PC-3 (cell line): ENCODE data around the gene VAPB. TPM values are rescaled to one million over a fixed set of nuclear protein-coding genes. Genes with fewer than 3 reads are reported as not detected.

ENCODE experiments used
- ATAC-seq: fragments of 200-7000 bp; cut with Tn5 transposase; 2 replicates; pipeline ENCODE4 v1.9.1; 2020; ENCODE audit warnings: mild to moderate bottlenecking, moderate library complexity
- BruUV-seq: library from RNA; stranded (reverse); fragments of 400-500 nt; replicated peaks from 2 replicates; lab custom pipeline; 2021; lab: Mats Ljungman, UMichigan
- CTCF ChIA-PET: fragments of 300-600 bp; sonication (Branson Sonifier 250); formaldehyde crosslinking; loops from one replicate; lab custom pipeline; 2022; ENCODE audit warnings: antibody characterized with exemption; lab: Charles Lee
- POLR2A ChIA-PET: fragments of 300-600 bp; sonication (Branson Sonifier 250); formaldehyde crosslinking; loops from one replicate; lab custom pipeline; 2022; ENCODE audit warnings: antibody characterized with exemption; ENCODE audit not compliant: unreplicated experiment; lab: Charles Lee
- DNase-seq: peaks from one replicate; pipeline ENCODE4 v3.0.0-alpha.2; 2015
- H2AFZ ChIP-seq: fragments of 300-600 bp; sonication (generic); 2 replicates; pipeline ENCODE4 v1.6.0; 2016; ENCODE audit warnings: antibody characterized with exemption, low read length
- H3F3A ChIP-seq: fragments of 300-600 bp; sonication (generic); one replicate; pipeline ENCODE4 v1.6.0; 2017; ENCODE audit warnings: antibody characterized with exemption, low read length, control low read depth, mild to moderate bottlenecking; ENCODE audit not compliant: unreplicated experiment
- H3K27ac ChIP-seq: fragments of 300-600 bp; sonication (generic); 2 replicates; pipeline ENCODE4 v1.5.1; 2016; ENCODE audit warnings: mild to moderate bottlenecking, low read length
- H3K27me3 ChIP-seq: fragments of 300-600 bp; sonication (generic); 2 replicates; pipeline ENCODE4 v1.6.1; 2016; ENCODE audit warnings: low read length, mixed read lengths
- H3K36me3 ChIP-seq: fragments of 300-600 bp; sonication (generic); 2 replicates; pipeline ENCODE4 v1.6.1; 2016; ENCODE audit warnings: low read depth, mixed run types, low read length, mixed read lengths
- H3K4me1 ChIP-seq: fragments of 300-600 bp; sonication (generic); 2 replicates; pipeline ENCODE4 v1.5.1; 2016; ENCODE audit warnings: low read length; ENCODE audit not compliant: insufficient read depth
- H3K4me2 ChIP-seq: fragments of 300-600 bp; sonication (generic); 2 replicates; pipeline ENCODE4 v1.6.0; 2016; ENCODE audit warnings: low read length
- H3K4me3 ChIP-seq: fragments of 300-600 bp; sonication (generic); 2 replicates; pipeline ENCODE4 v1.5.1; 2016; ENCODE audit warnings: mild to moderate bottlenecking, low read length, mixed read lengths
- H3K79me2 ChIP-seq: fragments of 300-600 bp; sonication (generic); 2 replicates; pipeline ENCODE4 v1.6.1; 2017; ENCODE audit warnings: low read length, mixed read lengths
- H3K9ac ChIP-seq: fragments of 300-600 bp; sonication (generic); 2 replicates; pipeline ENCODE4 v1.6.0; 2016; ENCODE audit warnings: mild to moderate bottlenecking, low read length
- H3K9me2 ChIP-seq: fragments of 300-600 bp; sonication (generic); replicated peaks from 2 replicates; pipeline ENCODE4 v1.6.1; 2016; ENCODE audit warnings: mixed run types, low read length, mixed read lengths
- H3K9me3 ChIP-seq: fragments of 300-600 bp; sonication (generic); 2 replicates; pipeline ENCODE4 v1.6.1; 2016; ENCODE audit warnings: low read length, mixed read lengths
- H4K20me1 ChIP-seq: fragments of 300-600 bp; sonication (generic); 2 replicates; pipeline ENCODE4 v1.6.1; 2016; ENCODE audit warnings: low read length, mixed read lengths
- CTCF ChIP-seq: fragments of 300-600 bp; sonication (generic); conservative IDR thresholded peaks from 2 replicates; pipeline ENCODE4 v1.5.1; 2017; ENCODE audit warnings: antibody characterized with exemption, low read depth, mild to moderate bottlenecking, low read length
- EZH2 ChIP-seq: fragments of 300-600 bp; sonication (generic); IDR thresholded peaks from one replicate; pipeline ENCODE4 v1.6.1; 2017; ENCODE audit warnings: antibody characterized with exemption, mild to moderate bottlenecking, low read length; ENCODE audit not compliant: unreplicated experiment
- EZH2phosphoT487 ChIP-seq: fragments of 300-600 bp; sonication (generic); IDR thresholded peaks from 2 replicates; pipeline ENCODE4 v1.6.1; 2018; ENCODE audit warnings: mild to moderate bottlenecking, antibody characterized with exemption, low read length, borderline replicate concordance
- intact Hi-C: fragments of 100-400 bp; cut with micrococcal nuclease; formaldehyde crosslinking; loops from 2 replicates; pipeline ENCODE4 v1.9.0; 2023
- total RNA-seq: library from RNA; depleted of rRNA; stranded (reverse); fragments of >200 nt; gene quantifications from 2 replicates; pipeline ENCODE4 v1.2.3, GENCODE V29; 2014

The VAPB gene
- total RNA-seq, 1 experiment from 2014 or later = 16.5 TPM

GRCh38 chr20:58375759-58376352 lies 13.2 kb upstream of the VAPB start:
- no peak for TF ChIP-seq EZH2
- no peak for TF ChIP-seq EZH2phosphoT487
- no peak for TF ChIP-seq CTCF
- no TSS peak for BruUV-seq
- no peaks in the 10 kb centered on the region for H3K36me3 ChIP-seq
- ChIA-PET CTCF (no interaction called here), POLR2A (no interaction called here)
- no peaks in the 10 kb centered on the region for H3K79me2 ChIP-seq
- no peak overlapping the region for H3K27ac ChIP-seq
- peaks cover 8% of the 10 kb centered on the region; the same call in 1 of the 2 replicates for H3K4me1 ChIP-seq
- no peaks in the 10 kb centered on the region for H3K9me2 ChIP-seq
- H3K9me3 ChIP-seq = no peaks in the 10 kb centered on the region
- intact Hi-C loops = no loop called here
- no peak for DNase-seq
- no peaks in the 10 kb centered on the region for H3F3A ChIP-seq
- no peak overlapping the region for H3K4me2 ChIP-seq
- no peak overlapping the region for H2AFZ ChIP-seq
- H3K4me3 ChIP-seq = no peak overlapping the region
- H3K9ac ChIP-seq = no peak overlapping the region
- no peak for ATAC-seq
- H3K27me3 ChIP-seq = no peaks in the 10 kb centered on the region
- H4K20me1 ChIP-seq = no peaks in the 10 kb centered on the region

GRCh38 chr20:58377017-58377416 lies 12.0 kb upstream of the VAPB start:
- BruUV-seq = no TSS peak
- no peak overlapping the region for H2AFZ ChIP-seq
- no peaks in the 10 kb centered on the region for H3K79me2 ChIP-seq
- H3K9me2 ChIP-seq = no peaks in the 10 kb centered on the region
- CTCF ChIA-PET = no interaction called here
- H3K4me1 ChIP-seq = peaks cover 8% of the 10 kb centered on the region; the same call in 1 of the 2 replicates
- DNase-seq = no peak
- TF ChIP-seq EZH2phosphoT487 (no peak), EZH2 (no peak), CTCF (no peak)
- H3K27ac ChIP-seq = no peak overlapping the region
- H3K36me3 ChIP-seq = no peaks in the 10 kb centered on the region
- H3K9ac ChIP-seq = no peak overlapping the region
- no peaks in the 10 kb centered on the region for H3F3A ChIP-seq
- no peak for ATAC-seq
- H3K4me2 ChIP-seq = no peak overlapping the region
- POLR2A ChIA-PET = interaction anchor here (0.5 kb wide), 2 partner anchors 20 to 343 kb away, joined by 5 to 6 read pairs; no protein-coding TSS in a partner anchor
- H4K20me1 ChIP-seq = no peaks in the 10 kb centered on the region
- H3K27me3 ChIP-seq = no peaks in the 10 kb centered on the region
- intact Hi-C loops = no loop called here
- 0 out of 2 replicates have a peak, but pooled peaks cover 6% of the 10 kb centered on the region for H3K9me3 ChIP-seq
- no peak overlapping the region for H3K4me3 ChIP-seq

GRCh38 chr20:58377766-58378401 lies 11.1 kb upstream of the VAPB start:
- 0 out of 2 replicates have a peak, but pooled peaks cover 6% of the 10 kb centered on the region for H3K9me3 ChIP-seq
- no peak overlapping the region for H3K4me2 ChIP-seq
- POLR2A ChIA-PET = interaction anchor here (0.7 kb wide), 1 partner anchor 11 kb away, joined by 5 read pairs; the partner anchor contains the start of gene VAPB
- intact Hi-C loops = no loop called here
- H2AFZ ChIP-seq = no peak overlapping the region
- H3K27me3 ChIP-seq = no peaks in the 10 kb centered on the region
- no peaks in the 10 kb centered on the region for H3K9me2 ChIP-seq
- H3K4me3 ChIP-seq = no peak overlapping the region
- TF ChIP-seq CTCF (no peak), EZH2 (no peak), EZH2phosphoT487 (no peak)
- no peak overlapping the region for H3K27ac ChIP-seq
- BruUV-seq = no TSS peak
- no peak overlapping the region for H3K9ac ChIP-seq
- H3K79me2 ChIP-seq = no peaks in the 10 kb centered on the region
- no peaks in the 10 kb centered on the region for H3F3A ChIP-seq
- H4K20me1 ChIP-seq = no peaks in the 10 kb centered on the region
- ATAC-seq = no peak
- H3K36me3 ChIP-seq = no peaks in the 10 kb centered on the region
- DNase-seq = no peak
- H3K4me1 ChIP-seq = peaks cover 4% of the 10 kb centered on the region; the same call in 1 of the 2 replicates
- CTCF ChIA-PET = no interaction called here
